H1 (cell line): ENCODE measurements around the gene WDR45B. TPM values are rescaled to one million over a fixed set of nuclear protein-coding genes. Genes with fewer than 3 reads are reported as not detected.

Source experiments
- BRCA1 ChIP-seq: IDR thresholded peaks from 2 replicates; pipeline ENCODE4 v1.6.1; 2012; ENCODE audit warnings: low read depth, low read length, improper control_type of control experiment
- KDM4A ChIP-seq: IDR thresholded peaks from one replicate; pipeline ENCODE4 v1.7.1; 2012; ENCODE audit warnings: low read depth, mild to moderate bottlenecking, moderate library complexity, low read length, inconsistent platforms; ENCODE audit not compliant: severe bottlenecking
- KDM5A ChIP-seq: fragments of 200-600 bp; IDR thresholded peaks from 2 replicates; pipeline ENCODE4 v1.7.1; 2012; ENCODE audit warnings: mild to moderate bottlenecking, low read length, inconsistent platforms, mixed read lengths
- POLR2AphosphoS5 ChIP-seq: IDR thresholded peaks from 2 replicates; pipeline ENCODE4 v1.6.1; 2011; ENCODE audit warnings: low read depth, low read length
- SIRT6 ChIP-seq: IDR thresholded peaks from one replicate; pipeline ENCODE4 v1.7.1; 2012; ENCODE audit warnings: low read length, inconsistent platforms
- TAF7 ChIP-seq: optimal IDR thresholded peaks from 2 replicates; pipeline ENCODE3; 2011; ENCODE audit warnings: low read depth, mild to moderate bottlenecking, inconsistent platforms, low read length, moderate library complexity, borderline replicate concordance
- TBP ChIP-seq: IDR thresholded peaks from 2 replicates; pipeline ENCODE4 v1.6.1; 2011; ENCODE audit warnings: low read depth, low read length, improper control_type of control experiment
- polyA plus RNA-seq, 7 experiments: library from polyadenylated mRNA; depleted of rRNA in 3 of 7; stranded (reverse) in 5 of 7; unstranded in 2 of 7; fragments of >200 nt in 5 of 7; fragments of 200-250 nt in 2 of 7; gene quantifications; 1 replicate in 5 of 7; 2 replicates in 1 of 7; 4 replicates in 1 of 7; pipeline versions ENCODE4 v1.2.1 to v1.2.3, GENCODE V29; 2011 to 2013; ENCODE audit warnings: missing spikeins in 2 of 7, mixed read lengths in 2 of 7
- total RNA-seq: library from RNA; stranded (reverse); fragmentation: NEBNext Ultra II Directional; extraction: Animal tissue kit (Norgen Biotek cat#: 25700); gene quantifications from 2 replicates; pipeline ENCODE4 v1.2.1, GENCODE V29; 2021

WDR45B gene
- total and polyA plus RNA-seq, 2 of the 8 experiments (the other 6 are each of a cell fraction or from before 2014, with no cell fraction given), result 82.0 to 100 TPM

GRCh38 chr17:82667668-82668000 is 19.4 kb upstream of the WDR45B start (continued):
- TF ChIP-seq BRCA1, result no peak
- TF ChIP-seq TBP, result no peak
- TF ChIP-seq TAF7, result no peak
- no peak for TF ChIP-seq KDM5A
- TF ChIP-seq SIRT6, result no peak
- TF ChIP-seq KDM4A, result no peak
- no peak for TF ChIP-seq POLR2AphosphoS5
